LNCAP (cell line): Measurements from ENCODE around the gene UQCR10.
A peak's percentile ranks its signal among the peaks of the same experiment; 100 is the strongest.

Experiments used
- CTCF ChIP-seq: fragments of 450-650 bp; IDR thresholded peaks from 2 replicates; pipeline ENCODE4 v1.5.1; 2017; ENCODE audit warnings: mild to moderate bottlenecking

Gene UQCR10

GRCh38 chr22:29769723-29770321 is 2.7 kb downstream of the UQCR10 start:
- no peak for TF ChIP-seq CTCF

- TF ChIP-seq CTCF = peak; percentile 48; the same call in 1 of the 2 replicates
Measured at GRCh38 chr22:29772170-29772641, 5.0 kb downstream of the UQCR10 start.

- no peak for TF ChIP-seq CTCF
Measured at GRCh38 chr22:29773233-29773632, 6.1 kb downstream of the UQCR10 start.

GRCh38 chr22:29780220-29780619 is 13.1 kb downstream of the UQCR10 start:
- TF ChIP-seq CTCF = no peak

GRCh38 chr22:29780748-29781676 is 13.8 kb downstream of the UQCR10 start:
- no peak for TF ChIP-seq CTCF

GRCh38 chr22:29782061-29782845 is 15.1 kb downstream of the UQCR10 start:
- TF ChIP-seq CTCF = no peak
